Stimulated activated CD4-positive, alpha-beta T cell treated with anti-CD3 and anti-CD28 coated beads, Interleukin-12 subunit alpha, Interleukin-12 subunit beta, amount 100 ng/mL, for 48 hours (primary cell): ENCODE measurements around the gene RNF135.
"Not testable (repeated sequence)": the region's sequence is repeated elsewhere in the genome, so short reads cannot be mapped to it uniquely, and the experiment has no call there.

ENCODE experiments used
- DNase-seq, 3 donors: peaks; one replicate each; pipeline ENCODE4 v3.0.0-alpha.2; 2020; ENCODE audit warnings: low read depth in 2 of 3, low spot score in 1 of 3

The RNF135 gene

DNA sequence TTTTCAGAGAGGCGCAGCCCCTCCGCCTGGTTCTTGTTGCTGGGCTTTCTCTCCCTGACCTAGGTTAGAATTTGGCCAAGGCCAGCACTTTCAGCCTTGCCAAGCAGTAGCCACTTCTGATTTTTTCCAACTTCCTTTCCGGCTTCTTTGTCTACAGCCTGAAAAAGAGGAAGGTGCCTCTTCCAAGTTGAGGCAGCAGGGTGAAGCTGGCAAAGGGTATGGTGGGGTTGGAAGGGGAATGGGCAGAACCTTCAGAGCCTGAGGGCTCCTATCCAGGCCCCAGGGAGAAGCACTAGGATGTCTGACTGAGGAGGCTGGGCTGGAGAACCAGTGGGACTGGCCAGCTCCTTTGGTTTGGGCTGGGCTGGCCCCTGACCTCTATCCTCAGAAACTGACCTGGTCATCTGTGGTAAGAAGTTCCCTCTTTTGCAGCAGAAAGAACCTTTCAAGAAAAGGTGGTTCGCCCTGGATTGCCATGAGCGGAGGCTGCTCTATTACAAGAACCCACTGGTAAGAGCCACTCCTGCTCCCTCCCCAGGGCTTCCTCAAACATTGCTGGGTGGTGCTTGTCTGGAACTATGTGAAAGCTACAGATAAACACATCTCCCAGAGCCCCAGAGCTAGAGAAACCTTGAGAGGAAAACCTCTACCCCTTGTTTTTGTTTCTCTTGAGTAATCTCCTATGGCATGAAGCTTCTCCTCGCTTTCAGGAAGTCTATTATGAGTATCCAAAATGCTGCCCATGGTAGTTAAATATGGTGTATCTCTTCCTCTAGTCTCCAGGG, 16.6 kb upstream of the RNF135 start:
- no peak for DNase-seq

DNA sequence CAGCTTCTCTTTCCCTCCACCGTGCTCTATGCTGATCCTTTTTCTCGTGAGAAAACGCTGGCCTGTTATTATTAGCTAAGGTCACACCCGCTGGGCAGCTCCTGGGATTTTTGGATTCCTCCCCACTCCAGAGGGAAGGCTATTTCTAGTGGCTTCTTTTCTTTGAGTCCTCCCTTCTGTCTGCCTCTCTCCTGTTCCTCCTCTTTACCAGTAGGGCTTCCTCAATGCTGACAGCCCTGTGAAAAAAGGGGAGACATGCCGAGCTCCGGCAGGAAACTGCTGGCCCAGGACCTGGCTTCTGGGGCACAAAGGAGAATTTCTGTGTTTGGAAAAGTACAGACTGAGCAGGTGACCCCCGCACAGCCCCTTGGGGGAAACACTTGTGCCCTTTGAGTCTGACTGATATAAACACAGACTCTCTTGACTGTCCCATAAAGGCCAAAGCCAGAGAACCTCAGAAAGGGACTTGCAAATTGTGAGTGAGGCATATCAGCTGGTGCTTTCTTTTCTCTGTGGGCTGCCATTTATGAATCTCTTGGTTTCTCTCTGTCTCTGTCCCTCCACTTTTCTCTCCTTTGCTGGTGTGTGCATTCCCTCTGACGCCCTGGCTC, 14.0 kb upstream of the RNF135 start:
- DNase-seq = no peak

DNA sequence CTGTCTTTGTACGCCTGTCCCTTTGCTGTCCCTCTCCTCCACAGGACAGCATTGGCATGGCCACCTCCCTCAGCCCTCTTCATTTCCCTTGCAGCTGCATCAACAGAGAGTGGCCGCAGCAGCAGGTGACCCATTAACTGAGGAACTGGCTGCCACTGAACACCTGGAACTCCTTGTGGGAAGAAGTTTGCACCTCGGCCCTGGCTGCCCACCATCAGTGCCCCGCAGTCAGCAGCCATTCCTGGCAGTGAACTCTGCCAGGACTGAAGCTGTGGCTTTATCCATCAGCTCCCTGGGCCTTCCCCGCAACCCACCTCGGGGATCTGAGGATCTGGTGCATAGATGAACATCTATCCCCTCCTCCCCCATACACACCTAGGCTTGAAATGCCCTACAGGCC, 13.1 kb upstream of the RNF135 start:
- DNase-seq = no peak

DNA sequence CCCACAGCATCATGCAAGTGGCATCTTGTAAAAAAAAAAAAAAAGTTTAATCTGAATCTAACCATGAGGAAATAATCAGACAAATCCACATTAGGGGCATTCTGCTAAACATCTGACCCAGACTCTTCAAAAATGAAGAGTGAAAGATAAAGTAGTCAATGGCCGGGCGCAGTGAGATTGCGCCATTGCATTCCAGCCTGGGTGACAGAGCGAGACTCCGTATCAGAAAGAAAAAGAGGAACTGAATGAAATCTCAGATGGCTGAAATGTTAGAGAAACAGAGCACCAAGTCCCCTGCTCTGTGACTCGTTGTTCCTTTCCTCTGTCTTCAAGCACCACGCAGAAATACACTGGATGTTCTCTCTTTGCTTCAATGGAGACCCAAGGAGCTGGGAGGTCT, 12.7 kb upstream of the RNF135 start:
- no peak for DNase-seq

DNA sequence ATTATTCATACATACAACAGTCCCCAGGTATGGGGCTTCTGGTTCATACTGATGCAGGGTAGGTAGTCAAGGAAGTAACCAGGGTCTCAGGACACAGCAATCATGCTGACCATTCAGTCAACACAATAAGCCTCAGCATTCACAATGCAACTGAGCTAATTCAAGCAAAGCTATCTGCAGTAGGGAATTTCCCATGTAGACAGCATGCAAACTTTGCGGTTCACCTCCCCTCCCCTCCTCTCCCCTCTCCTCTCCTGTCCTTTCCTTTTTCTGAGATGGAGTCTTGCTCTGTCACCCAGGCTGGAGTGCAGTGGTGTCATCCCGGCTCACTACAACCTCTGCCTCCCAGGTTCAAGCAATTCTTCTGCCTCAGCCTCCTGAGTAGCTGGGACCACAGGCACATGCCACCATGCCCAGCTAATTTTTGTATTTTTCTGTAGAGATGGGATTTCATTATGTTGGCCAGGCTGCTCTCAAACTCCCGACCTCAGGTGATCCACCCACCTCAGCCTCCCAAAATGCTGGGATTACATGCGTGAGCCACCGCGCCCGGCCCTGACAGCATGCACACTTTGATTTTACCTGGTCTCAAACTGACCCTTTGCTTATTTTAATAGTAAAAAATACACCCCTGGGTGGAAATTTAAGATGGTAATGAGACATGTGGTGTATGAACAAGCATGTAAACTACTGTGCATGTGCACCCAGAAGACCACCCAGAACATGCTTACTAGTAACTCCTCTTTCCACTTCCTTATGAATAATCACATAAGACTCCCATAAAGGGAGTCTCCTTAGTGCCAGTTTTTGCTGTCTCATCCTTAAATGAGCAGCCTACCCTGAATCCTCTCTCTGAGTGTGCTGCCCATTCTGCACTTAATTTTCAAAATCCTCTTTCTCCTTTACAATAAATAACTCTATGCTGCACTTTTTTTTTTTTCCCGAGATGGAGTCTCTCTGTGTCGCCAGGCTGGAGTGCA, 9.3 kb upstream of the RNF135 start:
- DNase-seq = no peak

DNA sequence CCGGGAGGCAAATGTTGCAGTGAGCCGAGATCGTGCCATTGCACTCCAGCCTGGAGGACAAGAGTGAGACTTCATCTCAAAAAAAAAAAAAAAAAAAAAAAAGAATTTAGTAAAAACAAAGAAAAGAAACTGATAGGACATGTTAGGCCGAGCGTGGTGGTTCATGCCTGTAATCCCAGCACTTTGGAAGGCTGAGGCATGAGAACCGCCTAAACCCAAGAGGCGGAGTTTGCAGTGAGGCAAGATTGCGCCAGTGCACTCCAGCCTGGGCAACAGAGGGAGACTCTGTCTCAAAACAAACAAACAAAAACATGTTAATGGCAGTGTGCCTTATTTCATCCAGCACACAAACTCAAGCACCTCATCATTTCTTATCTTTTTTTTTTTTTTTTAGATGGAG, 6.5 kb upstream of the RNF135 start:
- not testable (repeated sequence) for DNase-seq

DNA sequence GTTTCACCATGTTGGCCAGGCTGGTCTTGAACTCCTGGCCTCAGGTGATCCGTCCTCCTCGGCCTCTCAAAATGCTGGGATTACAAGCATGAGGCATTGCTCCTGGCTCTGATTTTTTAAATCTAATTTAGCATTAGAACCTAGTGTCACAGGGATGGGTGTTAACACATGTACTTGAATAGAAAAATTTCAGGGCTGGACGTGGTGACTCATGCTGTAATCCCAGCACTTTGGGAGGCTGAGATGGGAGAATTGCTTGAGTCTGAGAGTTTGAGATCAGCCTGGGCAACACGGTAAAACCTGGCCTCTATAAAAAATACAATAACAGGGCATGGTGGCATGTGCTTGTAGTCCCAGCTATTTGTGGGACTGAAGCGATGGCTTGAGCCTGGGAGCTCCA, 6.0 kb upstream of the RNF135 start:
- DNase-seq = no peak

DNA sequence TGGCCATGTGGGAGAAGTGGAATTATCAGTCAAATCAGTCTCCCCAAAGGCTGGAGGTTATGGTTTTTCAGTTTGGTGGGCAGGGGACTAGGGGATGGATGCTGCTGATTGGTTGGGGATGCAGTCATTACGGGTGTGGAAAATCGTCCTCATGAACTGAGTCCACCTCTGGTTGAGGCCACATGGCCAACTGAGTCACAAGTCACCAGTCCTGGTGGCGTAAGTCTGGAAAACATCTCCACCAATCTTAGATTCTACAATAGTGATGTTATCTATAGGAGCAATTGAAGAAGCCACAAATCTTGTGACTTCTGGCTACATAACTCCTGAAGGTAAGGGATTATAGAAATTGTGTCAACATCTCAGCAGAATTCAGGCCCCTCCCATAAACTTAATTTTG, 5.2 kb upstream of the RNF135 start:
- no peak for DNase-seq

DNA sequence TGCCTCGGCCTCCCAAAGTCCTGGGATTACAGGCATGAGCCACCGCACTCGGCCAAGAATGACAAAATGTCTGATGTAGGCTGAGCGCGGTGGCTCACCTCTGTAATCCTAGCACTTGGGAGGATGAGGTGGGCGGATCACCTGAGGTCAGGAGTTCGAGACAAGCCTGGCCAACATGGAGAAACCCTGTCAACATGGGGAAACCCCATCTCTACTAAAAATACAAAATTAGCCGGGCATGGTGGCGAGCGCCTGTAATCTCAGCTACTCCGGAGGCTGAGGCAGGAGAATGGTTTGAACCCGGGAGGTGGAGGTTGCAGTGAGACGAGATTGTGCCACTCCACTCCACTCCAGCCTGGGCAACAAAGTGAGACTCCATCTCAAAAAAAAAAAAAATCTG, 2.9 kb upstream of the RNF135 start:
- not testable (repeated sequence) for DNase-seq

DNA sequence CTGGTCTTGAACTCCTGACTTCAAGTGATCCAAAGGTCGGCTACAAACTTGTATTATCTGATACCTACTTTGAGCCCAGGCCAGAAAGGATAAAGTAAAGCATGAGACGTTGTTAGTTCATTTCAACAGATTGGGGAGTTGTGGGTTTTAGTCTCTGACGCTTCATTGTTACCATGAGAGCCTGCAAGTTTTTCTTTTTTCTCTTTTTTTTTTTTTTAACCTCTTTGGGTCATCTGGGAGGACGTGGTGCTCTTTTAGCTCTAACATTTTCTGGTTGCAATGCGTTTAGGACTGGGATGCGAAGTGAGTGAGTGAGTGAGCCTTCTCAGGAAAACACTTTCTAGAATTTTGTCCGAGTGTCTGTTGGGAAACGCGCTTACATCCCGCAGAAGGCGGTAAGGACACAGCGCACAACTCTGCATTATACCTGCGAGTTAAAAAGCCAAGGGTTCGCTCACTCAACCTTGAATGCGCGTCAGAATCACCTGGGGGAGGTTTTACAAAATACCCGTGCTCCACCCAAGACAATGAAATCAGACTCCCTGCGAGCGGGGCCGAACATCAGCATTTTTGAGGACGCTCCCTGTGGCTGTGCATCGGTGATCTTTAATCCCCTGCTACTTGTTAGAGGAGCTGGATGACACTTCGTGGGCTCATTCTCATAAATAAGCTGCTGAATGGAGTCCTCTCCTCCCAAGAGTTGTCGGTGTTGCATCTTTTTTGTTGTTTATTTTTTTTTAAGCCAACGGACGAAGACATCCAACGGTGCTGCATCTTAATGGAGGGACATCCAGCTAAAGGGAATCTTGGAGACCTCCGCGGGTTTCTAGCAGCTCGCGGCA, 629 bp upstream of the RNF135 start:
- peak in 1 of 3 donors; percentile 8 for DNase-seq

DNA sequence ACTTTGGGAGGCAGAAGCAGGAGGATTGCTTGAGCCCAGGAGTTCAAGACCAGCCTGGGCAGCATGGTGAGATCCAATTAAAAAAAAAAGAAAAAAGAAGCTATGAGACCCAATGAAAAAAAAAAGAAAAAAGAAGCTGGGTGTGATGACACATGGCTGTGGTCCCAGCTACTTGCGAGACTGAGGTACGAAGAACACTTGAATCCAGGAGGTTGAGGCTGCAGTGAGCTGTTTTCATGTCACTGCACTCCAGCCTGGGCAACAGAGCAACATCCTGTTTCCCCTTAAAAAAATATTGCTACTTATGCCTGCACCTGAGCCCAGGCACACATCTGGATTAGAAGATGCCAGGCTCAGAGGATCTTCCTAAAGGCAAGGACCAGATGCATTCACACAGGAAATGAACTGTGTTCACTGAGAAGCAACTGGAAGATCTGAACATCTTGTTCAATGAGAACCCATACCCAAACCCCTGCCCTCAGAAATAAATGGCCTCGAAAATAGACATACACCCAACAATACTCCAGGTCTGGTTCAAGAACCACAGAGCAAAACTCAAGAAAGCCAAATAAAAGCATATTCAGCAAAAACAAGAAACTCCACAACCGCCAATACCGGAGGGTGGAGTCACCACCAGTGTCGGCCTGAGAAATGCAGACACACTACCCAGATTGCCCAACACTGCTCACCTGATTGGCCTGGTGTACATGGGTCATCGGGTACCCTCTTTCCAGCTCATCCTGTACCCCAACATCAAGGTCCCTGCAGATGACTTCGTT, 4.4 kb downstream of the RNF135 start:
- no peak for DNase-seq

DNA sequence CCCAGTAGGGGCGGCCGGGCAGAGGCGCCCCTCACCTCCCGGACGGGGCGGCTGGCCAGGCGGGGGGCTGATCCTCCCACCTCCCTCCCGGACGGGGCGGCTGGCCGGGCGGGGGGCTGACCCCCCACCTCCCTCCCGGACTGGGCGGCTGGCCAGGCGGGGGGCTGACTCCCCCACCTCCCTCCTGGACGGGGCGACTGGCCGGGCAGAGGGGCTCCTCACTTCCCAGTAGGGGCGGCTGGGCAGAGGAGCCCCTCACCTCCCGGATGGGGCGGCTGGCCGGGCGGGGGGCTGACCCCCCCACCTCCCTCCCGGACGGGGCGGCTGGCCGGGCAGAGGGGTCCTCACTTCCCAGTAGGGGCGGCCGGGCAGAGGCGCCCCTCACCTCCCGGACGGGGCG, 9.1 kb downstream of the RNF135 start:
- not testable (repeated sequence) for DNase-seq

DNA sequence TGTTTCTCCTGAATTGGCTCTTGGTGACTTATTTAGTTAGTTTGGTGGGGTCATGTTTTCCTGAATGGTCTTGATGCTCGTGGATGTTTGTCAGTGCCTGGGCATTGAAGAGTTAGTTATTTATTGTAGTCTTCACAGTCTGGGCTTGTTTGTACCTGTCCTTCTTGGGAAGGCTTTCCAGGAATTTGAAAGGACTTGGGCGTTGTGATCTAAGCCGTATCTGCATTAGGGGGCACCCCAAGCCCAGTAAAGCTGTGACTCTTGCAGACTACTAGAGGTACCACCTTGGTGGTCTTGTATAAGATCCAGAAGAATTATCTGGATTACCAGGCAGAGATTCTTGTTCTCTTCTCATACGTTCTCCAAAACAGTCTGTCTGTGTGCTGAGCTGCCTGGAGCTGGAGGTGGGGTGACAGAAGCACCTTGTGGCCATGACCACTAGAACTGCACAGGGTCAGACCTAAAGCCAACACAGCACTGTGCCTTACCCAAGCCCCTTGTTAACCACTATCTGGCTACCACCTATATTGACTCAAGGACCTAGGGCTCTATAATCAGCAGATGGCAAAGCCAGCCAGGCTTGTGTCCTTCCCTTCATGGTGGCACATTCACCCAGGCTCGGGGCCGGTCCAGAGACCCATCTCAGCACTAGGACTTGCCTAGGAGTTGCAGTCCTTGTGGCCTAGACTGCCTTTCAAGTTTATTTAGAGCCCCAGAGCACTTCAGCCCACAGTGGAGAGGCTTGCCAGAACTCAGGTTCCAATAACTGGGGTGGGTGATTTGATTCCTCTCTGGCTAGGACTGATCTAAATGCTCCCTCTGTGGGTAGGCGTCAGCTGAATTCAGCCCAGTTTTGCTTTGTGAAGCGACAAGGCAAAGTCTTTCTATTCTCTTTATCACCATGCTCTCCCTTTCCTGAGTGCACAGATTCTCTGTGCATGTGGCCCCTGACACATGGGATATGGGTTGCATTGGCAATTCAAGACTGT, 11.0 kb downstream of the RNF135 start:
- no peak for DNase-seq

DNA sequence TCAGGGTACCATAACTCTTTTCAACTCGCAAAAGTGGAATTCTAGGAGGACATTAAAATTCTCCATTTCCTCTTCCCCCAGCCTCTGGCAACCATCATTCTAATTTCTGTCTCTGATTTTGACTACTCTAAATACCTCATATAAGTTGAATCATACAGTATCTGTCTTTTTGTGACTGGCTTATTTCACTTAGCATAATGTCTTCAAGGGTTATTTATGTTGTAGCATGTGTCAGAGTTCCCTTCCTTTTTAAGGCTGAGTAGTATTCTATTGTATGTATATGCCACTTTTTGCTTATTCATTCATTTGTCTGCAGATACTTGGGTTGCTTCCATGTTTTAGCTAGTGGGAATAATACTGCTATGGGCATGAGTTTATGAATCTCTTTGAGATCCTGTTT, 12.0 kb downstream of the RNF135 start:
- no peak for DNase-seq

DNA sequence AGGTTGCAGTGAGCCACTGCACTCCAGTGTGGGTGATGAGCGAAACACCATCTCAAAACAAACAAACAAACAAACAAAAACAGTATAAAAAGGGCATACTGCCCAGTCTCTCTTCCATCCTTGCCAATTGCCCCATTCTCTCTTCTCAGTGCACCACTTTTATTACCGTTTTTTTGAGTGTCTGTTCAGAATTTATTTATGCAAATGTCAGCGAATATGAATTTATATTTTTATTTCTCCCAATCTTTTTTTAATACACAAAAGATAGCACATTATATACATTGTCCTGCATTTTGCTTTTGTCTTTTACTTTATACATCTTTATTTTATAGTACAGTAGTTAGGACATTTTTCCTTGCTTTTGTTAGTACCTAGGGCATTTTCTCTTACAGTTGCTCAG, 19.6 kb downstream of the RNF135 start:
- DNase-seq = no peak

DNA sequence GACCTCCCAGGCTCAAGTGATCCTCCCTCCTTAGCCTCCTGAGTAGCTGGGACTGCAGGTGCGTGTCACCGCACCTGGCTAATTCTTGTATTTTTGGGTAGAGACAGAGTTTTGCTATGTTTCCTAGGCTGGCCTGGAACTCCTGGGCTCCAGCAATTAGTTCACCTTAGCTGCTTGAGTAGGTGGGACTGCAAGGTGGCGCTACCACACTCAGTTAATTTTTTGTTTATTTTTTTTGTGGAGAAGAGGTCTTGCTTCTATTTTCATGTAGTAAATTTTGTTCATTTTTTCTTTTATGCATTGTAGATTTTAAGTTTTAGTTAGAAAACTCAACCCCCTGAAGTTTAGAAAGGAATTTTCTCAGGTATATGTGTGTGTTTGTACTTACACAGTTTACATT, 21.7 kb downstream of the RNF135 start:
- DNase-seq = no peak

DNA sequence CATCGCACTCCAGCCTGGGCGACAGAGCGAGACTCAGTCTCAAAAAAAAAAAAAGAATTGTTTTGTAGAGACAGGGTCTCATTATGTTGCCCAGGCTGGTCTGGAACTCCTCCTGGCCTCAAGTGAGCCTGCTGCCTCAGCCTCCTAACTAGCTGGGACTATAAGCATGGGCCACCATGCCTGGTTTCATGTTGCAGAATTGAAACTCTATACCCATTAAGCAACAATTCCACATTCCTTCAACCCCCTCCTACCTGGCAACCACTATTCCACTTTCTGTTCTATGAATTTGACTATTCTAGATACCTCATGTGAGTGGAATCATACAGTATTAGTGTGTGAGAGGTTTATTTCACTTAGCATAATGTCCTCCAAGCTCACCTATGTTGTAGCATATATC, 24.5 kb downstream of the RNF135 start:
- DNase-seq = no peak

DNA sequence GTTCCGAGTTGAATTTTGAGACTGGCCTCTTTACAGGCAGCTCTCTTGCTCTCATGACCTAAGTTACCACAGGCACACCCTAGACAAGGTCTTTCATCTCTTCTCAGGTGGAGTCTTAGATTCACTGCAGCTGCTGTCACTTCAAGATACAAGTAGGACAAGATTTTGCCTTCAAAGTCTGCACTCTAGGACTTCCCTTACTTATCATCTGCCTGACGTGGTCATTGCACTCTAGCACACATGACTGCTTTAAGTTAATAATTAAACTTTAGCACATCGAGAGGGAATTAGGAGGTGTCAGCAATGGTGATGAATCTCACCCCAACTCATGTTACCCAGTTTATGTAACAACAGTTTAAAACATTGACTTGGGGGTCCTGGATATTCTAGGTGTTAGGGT, 25.6 kb downstream of the RNF135 start:
- DNase-seq = no peak

DNA sequence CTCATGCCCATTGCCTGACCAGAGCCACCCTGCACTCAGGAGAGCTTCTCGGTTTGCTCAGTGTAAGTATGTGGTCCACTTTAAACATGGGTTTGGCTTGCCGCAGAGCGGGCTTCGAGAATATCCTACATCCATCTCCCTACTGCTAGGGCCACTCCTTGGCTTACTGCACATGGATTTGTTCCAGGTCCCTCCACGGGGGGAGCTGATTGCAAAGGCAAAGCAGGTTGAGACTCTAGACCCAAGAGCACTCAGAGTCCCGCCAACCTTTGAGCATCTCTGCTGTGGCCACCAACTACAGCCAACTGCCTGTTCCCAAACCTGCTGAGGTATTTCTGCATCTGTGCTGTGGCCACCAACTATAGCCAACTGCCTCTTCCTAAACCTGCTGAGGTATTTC, 26.4 kb downstream of the RNF135 start:
- no peak for DNase-seq
